ENCODE results near the gene RERE. TPM values are rescaled to one million over a fixed set of nuclear protein-coding genes. Genes with fewer than 3 reads are reported as not detected.

Gene RERE
- total RNA-seq, 1 experiment from 2014 or later = 161 TPM

GRCh38 chr1:8533124-8533523, 284.3 kb downstream of the RERE start:
- ChIA-PET POLR2A (no interaction called here), CTCF (no interaction called here)
- no peaks in the 10 kb centered on the region for H3K9me3 Mint-ChIP-seq
- H3K4me3 Mint-ChIP-seq = no peak overlapping the region
- DNase-seq (ENCODE audit: low spot score) (no peak), ATAC-seq (no peak)
- H3K4me1 Mint-ChIP-seq = peaks cover 3% of the 10 kb centered on the region; the same call in 1 of the 2 replicates
- peaks cover 5% of the 10 kb centered on the region for H3K36me3 Mint-ChIP-seq
- H3K27me3 Mint-ChIP-seq (ENCODE audit: low read depth) = no peaks in the 10 kb centered on the region
- no peak overlapping the region; the same call in 1 of the 2 replicates for H3K27ac Mint-ChIP-seq
- no peak for TF ChIP-seq OVOL2 (CRISPR knock-in tag; IDR thresholded peaks at IDR 0.05; ENCODE audit: borderline replicate concordance)
- no peak for TF ChIP-seq ZNF219 (CRISPR knock-in tag; IDR thresholded peaks at IDR 0.05; ENCODE audit: borderline replicate concordance)
- no peak for TF ChIP-seq SP1 (CRISPR knock-in tag; conservative IDR thresholded peaks at IDR 0.05)

GRCh38 chr1:8529901-8530300, 287.5 kb downstream of the RERE start:
- POLR2A ChIA-PET = no interaction called here
- CTCF ChIA-PET = no interaction called here
- DNase-seq (ENCODE audit: low spot score) (no peak), ATAC-seq (no peak)
- peaks cover 3% of the 10 kb centered on the region; the same call in 1 of the 2 replicates for H3K4me1 Mint-ChIP-seq
- no peak overlapping the region for H3K27ac Mint-ChIP-seq
- H3K27me3 Mint-ChIP-seq (ENCODE audit: low read depth) = no peaks in the 10 kb centered on the region
- no peaks in the 10 kb centered on the region for H3K9me3 Mint-ChIP-seq
- TF ChIP-seq KAT7 (CRISPR knock-in tag; IDR thresholded peaks at IDR 0.05; ENCODE audit: borderline replicate concordance) = no peak
- TF ChIP-seq CTCF (IDR thresholded peaks at IDR 0.05) = no peak
- TF ChIP-seq HMGXB4 (CRISPR knock-in tag; IDR thresholded peaks at IDR 0.05) = no peak
- TF ChIP-seq TCF7 (CRISPR knock-in tag; IDR thresholded peaks at IDR 0.05; ENCODE audit: low read depth) = no peak
- no peak for TF ChIP-seq ZNF532 (CRISPR knock-in tag; IDR thresholded peaks at IDR 0.05; ENCODE audit: borderline replicate concordance)
- TF ChIP-seq IRF1 (CRISPR knock-in tag; IDR thresholded peaks at IDR 0.05) = no peak
- no peak for TF ChIP-seq GTF2I (CRISPR knock-in tag; conservative IDR thresholded peaks at IDR 0.05)
- TF ChIP-seq TEAD1 (CRISPR knock-in tag; IDR thresholded peaks at IDR 0.05) = no peak
- no peak for TF ChIP-seq NFYB (CRISPR knock-in tag; conservative IDR thresholded peaks at IDR 0.05; ENCODE audit: low read depth)
- no peak for TF ChIP-seq HMGA2 (CRISPR knock-in tag; IDR thresholded peaks at IDR 0.05)
- TF ChIP-seq IRF2 (CRISPR knock-in tag; IDR thresholded peaks at IDR 0.05; ENCODE audit: borderline replicate concordance, low read depth) = no peak
- no peak for TF ChIP-seq MXD4 (CRISPR knock-in tag; IDR thresholded peaks at IDR 0.05; ENCODE audit: borderline replicate concordance)
- no peak for TF ChIP-seq ATF1 (CRISPR knock-in tag; IDR thresholded peaks at IDR 0.05)
- TF ChIP-seq PREB (CRISPR knock-in tag; IDR thresholded peaks at IDR 0.05; ENCODE audit: borderline replicate concordance) = no peak
- no peak for TF ChIP-seq ZNF317 (CRISPR knock-in tag; IDR thresholded peaks at IDR 0.05; ENCODE audit: borderline replicate concordance, low read depth)
- TF ChIP-seq TEAD4 (CRISPR knock-in tag; IDR thresholded peaks at IDR 0.05) = no peak
- TF ChIP-seq SMAD4 (CRISPR knock-in tag; IDR thresholded peaks at IDR 0.05) = no peak
- no peak for TF ChIP-seq ATF6 (CRISPR knock-in tag; IDR thresholded peaks at IDR 0.05)
- TF ChIP-seq NFATC4 (CRISPR knock-in tag; IDR thresholded peaks at IDR 0.05) = no peak
- no peak for TF ChIP-seq SP1 (CRISPR knock-in tag; conservative IDR thresholded peaks at IDR 0.05)
- peaks cover 5% of the 10 kb centered on the region for H3K36me3 Mint-ChIP-seq
- H3K4me3 Mint-ChIP-seq = no peak overlapping the region

Data from WTC11 (cell line).